IMR-90 (cell line): ENCODE results near the gene SIM1.

Experiments
- CEBPB ChIP-seq: IDR thresholded peaks from 2 replicates; pipeline ENCODE4 v1.6.1; 2012; ENCODE audit warnings: low read depth, low read length, improper control_type of control experiment
- FOS ChIP-seq: fragments of 150-350 bp; IDR thresholded peaks from 2 replicates; pipeline ENCODE4 v1.6.1; 2016; ENCODE audit warnings: low read depth, low read length
- MAFK ChIP-seq: IDR thresholded peaks from 2 replicates; pipeline ENCODE4 v1.6.1; 2012; ENCODE audit warnings: low read depth, low read length, improper control_type of control experiment
- POLR2A ChIP-seq: IDR thresholded peaks from 2 replicates; pipeline ENCODE4 v1.6.1; 2012; ENCODE audit warnings: mild to moderate bottlenecking, low read depth, low read length
- RAD21 ChIP-seq: IDR thresholded peaks from 2 replicates; pipeline ENCODE4 v1.6.1; 2012; ENCODE audit warnings: low read length, improper control_type of control experiment
- RCOR1 ChIP-seq: IDR thresholded peaks from 2 replicates; pipeline ENCODE4 v1.6.1; 2012; ENCODE audit warnings: mild to moderate bottlenecking, low read length, improper control_type of control experiment; ENCODE audit not compliant: insufficient replicate concordance
- SMC3 ChIP-seq: fragments of 150-350 bp; IDR thresholded peaks from 2 replicates; pipeline ENCODE4 v1.6.1; 2016; ENCODE audit warnings: low read depth, mild to moderate bottlenecking, antibody characterized with exemption, low read length, moderate library complexity
- USF2 ChIP-seq: fragments of 150-350 bp; IDR thresholded peaks from 2 replicates; pipeline ENCODE4 v1.6.1; 2017; ENCODE audit warnings: mild to moderate bottlenecking, antibody characterized with exemption, low read length, low read depth
- TF ChIP-seq, protein P1 (sequence below): conservative IDR thresholded peaks from 2 replicates; pipeline ENCODE4 v1.5.1; 2012; ENCODE audit warnings: mild to moderate bottlenecking, low read depth, low read length, improper control_type of control experiment
- TF ChIP-seq, protein P2 (sequence below): fragments of 150-350 bp; IDR thresholded peaks from 2 replicates; pipeline ENCODE4 v1.6.1; 2016; ENCODE audit warnings: low read depth, mild to moderate bottlenecking, low read length, moderate library complexity, borderline replicate concordance

- no peak for TF ChIP-seq POLR2A
- no peak for TF ChIP-seq CEBPB
- TF ChIP-seq, protein P1, sequence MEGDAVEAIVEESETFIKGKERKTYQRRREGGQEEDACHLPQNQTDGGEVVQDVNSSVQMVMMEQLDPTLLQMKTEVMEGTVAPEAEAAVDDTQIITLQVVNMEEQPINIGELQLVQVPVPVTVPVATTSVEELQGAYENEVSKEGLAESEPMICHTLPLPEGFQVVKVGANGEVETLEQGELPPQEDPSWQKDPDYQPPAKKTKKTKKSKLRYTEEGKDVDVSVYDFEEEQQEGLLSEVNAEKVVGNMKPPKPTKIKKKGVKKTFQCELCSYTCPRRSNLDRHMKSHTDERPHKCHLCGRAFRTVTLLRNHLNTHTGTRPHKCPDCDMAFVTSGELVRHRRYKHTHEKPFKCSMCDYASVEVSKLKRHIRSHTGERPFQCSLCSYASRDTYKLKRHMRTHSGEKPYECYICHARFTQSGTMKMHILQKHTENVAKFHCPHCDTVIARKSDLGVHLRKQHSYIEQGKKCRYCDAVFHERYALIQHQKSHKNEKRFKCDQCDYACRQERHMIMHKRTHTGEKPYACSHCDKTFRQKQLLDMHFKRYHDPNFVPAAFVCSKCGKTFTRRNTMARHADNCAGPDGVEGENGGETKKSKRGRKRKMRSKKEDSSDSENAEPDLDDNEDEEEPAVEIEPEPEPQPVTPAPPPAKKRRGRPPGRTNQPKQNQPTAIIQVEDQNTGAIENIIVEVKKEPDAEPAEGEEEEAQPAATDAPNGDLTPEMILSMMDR, result no peak
- no peak for TF ChIP-seq USF2
- no peak for TF ChIP-seq RCOR1
- TF ChIP-seq, protein P2, sequence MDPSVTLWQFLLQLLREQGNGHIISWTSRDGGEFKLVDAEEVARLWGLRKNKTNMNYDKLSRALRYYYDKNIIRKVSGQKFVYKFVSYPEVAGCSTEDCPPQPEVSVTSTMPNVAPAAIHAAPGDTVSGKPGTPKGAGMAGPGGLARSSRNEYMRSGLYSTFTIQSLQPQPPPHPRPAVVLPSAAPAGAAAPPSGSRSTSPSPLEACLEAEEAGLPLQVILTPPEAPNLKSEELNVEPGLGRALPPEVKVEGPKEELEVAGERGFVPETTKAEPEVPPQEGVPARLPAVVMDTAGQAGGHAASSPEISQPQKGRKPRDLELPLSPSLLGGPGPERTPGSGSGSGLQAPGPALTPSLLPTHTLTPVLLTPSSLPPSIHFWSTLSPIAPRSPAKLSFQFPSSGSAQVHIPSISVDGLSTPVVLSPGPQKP, result no peak
- TF ChIP-seq RAD21, result no peak
- TF ChIP-seq FOS, result no peak
- no peak for TF ChIP-seq SMC3
- no peak for TF ChIP-seq MAFK
Measured at GRCh38 chr6:100346828-100347227, 117.9 kb downstream of the SIM1 start.
